Measurements from ENCODE around the gene SORBS1. TPM values are rescaled to one million over a fixed set of nuclear protein-coding genes. Genes with fewer than 3 reads are reported as not detected.

SORBS1 gene
- total RNA-seq, 8 experiments from 2014 or later = 2.0 to 105 (median 35.8) TPM

DNA sequence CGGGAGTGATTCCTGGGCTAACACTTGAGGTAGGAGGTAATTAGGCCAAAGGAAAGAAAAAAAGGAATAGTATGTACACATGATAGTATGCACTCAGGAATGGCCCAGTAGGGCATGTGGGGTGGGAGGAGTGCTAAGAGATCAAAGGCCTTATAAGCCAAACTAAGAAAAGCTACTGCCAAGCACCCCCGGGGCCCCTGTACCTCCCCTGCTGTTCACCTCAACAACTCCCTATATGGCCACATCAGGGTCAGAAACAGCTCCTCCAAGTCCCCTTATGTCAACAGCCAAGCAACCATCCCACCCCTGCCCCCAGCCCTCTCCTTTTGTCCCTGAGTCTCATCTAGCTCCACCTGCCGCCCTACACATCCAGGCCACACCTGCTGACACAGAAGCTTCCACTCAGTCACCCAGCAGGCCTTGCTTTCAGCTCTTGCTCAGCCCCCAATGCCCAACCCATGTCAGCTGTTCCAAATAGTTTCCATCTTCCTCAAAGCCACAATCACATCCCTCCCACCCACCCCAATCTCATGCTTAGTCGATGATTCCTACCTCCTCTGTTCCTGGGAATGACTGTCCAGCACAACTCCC, 80.2 kb downstream of the SORBS1 start:
- H3K27ac ChIP-seq = no peak overlapping the region
- WGBS, 10 experiments = 14 to 85% (median 75%) methylated on average over 1 to 2 of the region's 4 CpGs; no CpG with 5 or more reads in 5 of the 10 experiments
- H3K4me1 ChIP-seq (replicated peaks in 1 of 2) = peaks cover 0 to 4% of the 10 kb centered on the region in 2 donors
- ATAC-seq (replicated peaks in 6 of 8) = no peak
- no peak overlapping the region for H3K4me3 ChIP-seq
- in situ Hi-C loops (cut with MboI; ENCODE audit: low pct_unique_long_range_greater_than_20kb in 2 of 9, low sequenced_read_pairs in 9 of 9, unreplicated experiment in 9 of 9) = no loop called here

DNA sequence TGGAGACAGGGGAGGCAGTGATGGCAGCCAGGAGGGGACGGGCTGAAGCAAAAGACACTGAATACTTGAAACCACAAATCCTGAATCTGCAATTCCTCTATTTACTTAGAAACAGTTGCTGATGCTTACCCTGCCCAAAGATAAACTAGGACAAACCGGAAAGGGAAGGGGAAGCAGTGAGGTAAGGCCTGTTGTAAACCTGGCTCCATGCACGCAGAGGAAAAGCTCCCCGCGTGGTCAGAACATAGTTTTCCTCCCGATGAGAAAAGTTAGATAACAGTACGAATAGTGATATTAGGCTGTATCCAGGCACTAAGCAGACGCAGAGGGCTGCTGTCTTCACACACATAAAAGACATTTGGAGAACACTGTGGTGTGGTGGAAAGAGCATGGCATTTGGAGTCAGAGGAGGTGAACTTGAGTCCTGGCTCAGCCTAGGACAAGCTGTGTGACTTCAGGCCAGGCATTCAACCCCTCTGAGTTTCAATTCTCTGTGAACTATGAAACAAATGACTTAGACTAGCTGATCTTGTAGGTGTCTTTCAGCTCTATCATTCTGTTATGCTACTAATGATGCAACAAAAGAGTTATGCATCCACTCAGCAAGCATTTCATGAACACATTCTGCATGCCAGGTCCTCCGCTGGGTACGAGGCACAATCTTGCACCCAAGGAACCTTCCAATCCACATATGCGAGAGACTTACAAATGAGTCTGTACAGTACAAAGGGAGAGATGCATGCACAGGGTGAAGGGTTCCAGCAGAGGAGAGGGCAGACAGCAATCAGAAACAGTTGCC, 80.9 kb downstream of the SORBS1 start:
- Histone ChIP-seq H3K4me3 (no peak overlapping the region), H3K4me1 (replicated peaks in 1 of 2) (peaks cover 0 to 4% of the 10 kb centered on the region in 2 donors), H3K27ac (no peak overlapping the region)
- peak in 3 of 8 experiments; percentile 68 to 83 (median 69) for ATAC-seq (replicated peaks in 6 of 8)
- WGBS, 10 experiments = 21 to 93% (median 83%) methylated on average over 3 to 9 of the region's 11 CpGs; no CpG with 5 or more reads in 3 of the 10 experiments
- in situ Hi-C loops (cut with MboI; ENCODE audit: low pct_unique_long_range_greater_than_20kb in 2 of 9, low sequenced_read_pairs in 9 of 9, unreplicated experiment in 9 of 9) = no loop called here

DNA sequence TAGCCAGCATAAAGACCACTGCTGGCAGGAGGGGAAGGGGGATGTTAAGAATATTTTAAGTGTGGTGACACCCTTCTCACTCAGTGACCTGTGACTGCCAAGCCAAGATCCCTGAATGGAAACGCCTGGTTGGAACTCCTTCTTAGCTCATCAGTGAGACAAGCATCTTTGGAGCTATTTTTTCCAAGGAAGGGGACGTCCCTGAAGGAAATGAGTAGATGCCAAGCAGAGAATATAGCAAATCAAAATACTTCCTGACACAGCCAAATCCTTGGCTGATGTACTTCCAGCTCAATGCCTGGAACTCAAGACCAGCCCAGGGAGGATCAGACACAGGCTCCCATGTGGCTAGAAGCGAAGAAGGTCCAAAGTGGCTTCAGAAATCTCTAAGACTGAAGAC, 82.2 kb downstream of the SORBS1 start:
- ATAC-seq (replicated peaks in 6 of 8) = peak in 2 of 8 experiments; percentile 8 to 32
- H3K4me1 ChIP-seq (replicated peaks in 1 of 2) = peaks cover 0 to 4% of the 10 kb centered on the region in 2 donors
- H3K27ac ChIP-seq = no peak overlapping the region
- in situ Hi-C loops (cut with MboI; ENCODE audit: low pct_unique_long_range_greater_than_20kb in 2 of 9, low sequenced_read_pairs in 9 of 9, unreplicated experiment in 9 of 9) = no loop called here
- no peak overlapping the region for H3K4me3 ChIP-seq
- 0 to 93% (median 75%) methylated on average over 1 to 3 of the region's 3 CpGs; no CpG with 5 or more reads in 2 of the 10 experiments for WGBS, 10 experiments

DNA sequence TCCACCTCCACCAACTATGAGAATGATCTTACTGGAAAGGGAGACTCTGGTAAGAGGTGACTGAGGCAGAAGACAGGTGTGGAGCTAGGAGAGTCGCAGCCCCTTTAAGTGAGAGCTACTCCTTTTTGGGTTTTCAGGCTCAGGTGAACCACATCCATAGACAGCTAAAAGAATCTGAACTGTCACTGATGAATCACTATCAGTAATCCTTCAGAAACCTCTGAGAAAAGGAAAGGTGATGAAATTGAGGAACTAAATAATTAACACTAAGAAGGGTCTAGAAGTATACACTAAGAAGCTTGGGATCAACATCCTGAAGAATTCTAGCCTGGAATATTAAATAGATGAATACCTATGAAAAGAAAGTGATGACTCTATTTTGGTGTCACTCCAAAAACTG, 83.0 kb downstream of the SORBS1 start:
- Histone ChIP-seq H3K4me1 (replicated peaks in 1 of 2) (peaks cover 0 to 4% of the 10 kb centered on the region in 2 donors), H3K27ac (no peak overlapping the region), H3K4me3 (no peak overlapping the region)
- ATAC-seq (replicated peaks in 6 of 8) = no peak
- in situ Hi-C loops (cut with MboI; ENCODE audit: low pct_unique_long_range_greater_than_20kb in 2 of 9, low sequenced_read_pairs in 9 of 9, unreplicated experiment in 9 of 9) = no loop called here
- 83 to 100% (median 92%) methylated on average over 1 of the region's 1 CpG; no CpG with 5 or more reads in 6 of the 10 experiments for WGBS, 10 experiments

DNA sequence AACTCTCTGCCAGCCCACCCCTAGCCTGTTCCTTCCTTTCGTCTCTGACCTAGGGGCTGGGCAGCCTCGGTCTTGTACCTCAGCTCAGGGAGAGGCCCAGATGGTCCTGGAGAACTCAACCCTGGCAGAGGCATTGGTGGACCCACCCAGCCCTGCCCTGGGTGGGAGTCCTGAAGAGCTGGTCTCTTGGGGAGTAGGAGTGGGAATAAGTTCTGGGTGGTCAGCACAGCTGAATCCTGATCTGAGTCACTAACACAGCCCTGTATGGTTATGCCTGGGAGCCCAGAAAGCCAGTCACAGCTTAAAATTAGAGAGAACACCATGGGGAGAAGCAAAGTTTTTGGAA, 84.0 kb downstream of the SORBS1 start:
- Histone ChIP-seq H3K27ac (no peak overlapping the region), H3K4me3 (no peak overlapping the region), H3K4me1 (replicated peaks in 1 of 2) (peaks cover 0 to 4% of the 10 kb centered on the region in 2 donors)
- 0 to 90% (median 83%) methylated on average over 1 to 2 of the region's 2 CpGs; no CpG with 5 or more reads in 7 of the 10 experiments for WGBS, 10 experiments
- in situ Hi-C loops (cut with MboI; ENCODE audit: low pct_unique_long_range_greater_than_20kb in 2 of 9, low sequenced_read_pairs in 9 of 9, unreplicated experiment in 9 of 9) = no loop called here
- peak in 1 of 8 experiments; percentile 8 for ATAC-seq (replicated peaks in 6 of 8)

DNA sequence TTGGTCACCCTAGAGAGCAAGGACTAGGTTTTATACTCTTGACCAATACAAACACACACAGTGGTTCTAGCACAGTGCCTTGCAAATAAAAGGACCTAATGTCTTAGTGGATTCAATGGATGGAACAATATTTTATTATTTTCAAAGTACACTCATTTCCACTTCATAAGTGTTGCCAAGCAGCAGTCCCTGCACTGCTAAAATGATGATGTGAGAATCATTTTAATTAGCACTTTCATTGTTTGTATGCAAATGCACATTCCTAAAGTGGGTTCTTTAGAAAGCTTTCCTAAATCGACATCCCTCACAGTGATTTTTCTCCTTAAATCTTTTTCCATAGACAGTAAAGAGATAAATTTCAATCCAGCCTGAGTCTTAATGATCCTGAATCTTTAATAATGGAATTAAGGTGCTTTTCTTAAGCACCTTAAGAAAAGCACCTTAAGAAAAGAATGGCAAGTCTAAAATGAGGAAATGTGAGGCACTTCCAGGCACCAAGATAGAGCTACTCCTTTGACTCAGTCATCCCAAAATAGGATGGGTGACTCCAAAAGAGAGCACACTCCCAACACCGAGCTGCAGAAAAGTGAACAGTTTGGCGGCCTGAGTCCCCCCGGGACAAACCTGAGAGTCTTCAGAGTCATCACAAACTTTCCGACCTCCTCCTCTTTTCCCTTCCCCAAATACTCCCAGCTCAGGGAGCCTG, 84.5 kb downstream of the SORBS1 start:
- peak in 4 of 8 experiments; percentile 15 to 83 (median 66) for ATAC-seq (replicated peaks in 6 of 8)
- no peak overlapping the region for H3K4me3 ChIP-seq
- H3K4me1 ChIP-seq (replicated peaks in 1 of 2) = peaks cover 0 to 4% of the 10 kb centered on the region in 2 donors
- no peak overlapping the region for H3K27ac ChIP-seq
- 0 to 80% (median 14%) methylated on average over 1 to 3 of the region's 5 CpGs for WGBS, 10 experiments
- in situ Hi-C loops (cut with MboI; ENCODE audit: low pct_unique_long_range_greater_than_20kb in 2 of 9, low sequenced_read_pairs in 9 of 9, unreplicated experiment in 9 of 9) = no loop called here

DNA sequence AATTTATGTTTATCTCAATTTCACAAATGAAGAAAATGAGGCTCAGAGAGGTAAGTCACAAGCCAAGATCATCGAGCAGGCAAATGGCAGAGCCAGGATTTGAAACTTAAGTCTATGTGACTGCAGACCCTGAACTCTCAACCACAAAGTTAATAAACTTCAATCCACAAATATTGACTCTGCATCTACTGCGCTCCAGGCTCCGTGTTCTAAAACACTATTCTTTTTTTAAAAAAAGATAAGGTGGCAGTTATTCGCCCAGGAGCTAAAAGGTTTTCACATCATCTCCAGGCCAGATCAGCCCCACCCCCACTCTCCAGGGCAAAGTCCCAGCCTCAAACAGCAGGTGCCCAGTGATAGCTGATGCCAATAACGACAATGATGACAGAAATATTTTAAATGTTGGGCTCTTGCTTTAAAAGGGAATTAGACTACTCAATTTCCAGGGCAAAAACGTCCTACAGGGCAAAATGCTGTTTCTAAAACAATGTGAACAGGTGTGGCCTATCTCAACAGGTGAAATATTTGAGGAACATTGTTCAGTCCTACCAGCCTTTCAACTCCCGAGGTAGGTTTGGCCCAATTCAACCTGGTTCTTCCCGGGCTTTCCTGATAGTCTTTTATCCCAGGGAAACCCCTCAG, 85.2 kb downstream of the SORBS1 start:
- Histone ChIP-seq H3K4me3 (no peak overlapping the region), H3K27ac (no peak overlapping the region), H3K4me1 (replicated peaks in 1 of 2) (peaks cover 0 to 4% of the 10 kb centered on the region in 2 donors)
- in situ Hi-C loops (cut with MboI; ENCODE audit: low pct_unique_long_range_greater_than_20kb in 2 of 9, low sequenced_read_pairs in 9 of 9, unreplicated experiment in 9 of 9) = no loop called here
- WGBS, 10 experiments = 0 to 88% (median 63%) methylated on average over 1 to 8 of the region's 8 CpGs; no CpG with 5 or more reads in 1 of the 10 experiments
- ATAC-seq (replicated peaks in 6 of 8) = no peak

DNA sequence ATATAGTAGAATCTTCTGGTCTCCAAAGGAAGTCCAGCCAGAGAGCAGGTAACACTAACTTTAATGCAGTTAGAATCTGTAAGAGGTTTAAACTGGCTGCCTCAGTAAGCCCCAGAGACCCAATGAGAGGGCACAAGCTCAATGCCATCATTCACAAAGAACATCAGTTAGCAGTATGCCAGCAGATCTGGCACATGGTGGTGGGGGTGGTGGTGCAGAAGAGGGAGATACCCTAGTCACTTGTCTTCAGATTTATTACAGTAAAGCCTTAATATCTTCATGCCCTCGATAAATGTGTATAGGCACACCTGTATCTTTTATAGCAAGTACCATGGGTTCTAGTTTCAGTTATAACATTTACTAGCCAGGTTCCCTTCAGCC, 86.2 kb downstream of the SORBS1 start:
- Histone ChIP-seq H3K4me3 (no peak overlapping the region), H3K27ac (no peak overlapping the region), H3K4me1 (replicated peaks in 1 of 2) (peaks cover 0 to 4% of the 10 kb centered on the region in 2 donors)
- ATAC-seq (replicated peaks in 6 of 8) = no peak
- 0 to 100% (median 91%) methylated on average over 1 of the region's 1 CpG; no CpG with 5 or more reads in 5 of the 10 experiments for WGBS, 10 experiments
- in situ Hi-C loops (cut with MboI; ENCODE audit: low pct_unique_long_range_greater_than_20kb in 2 of 9, low sequenced_read_pairs in 9 of 9, unreplicated experiment in 9 of 9) = no loop called here

DNA sequence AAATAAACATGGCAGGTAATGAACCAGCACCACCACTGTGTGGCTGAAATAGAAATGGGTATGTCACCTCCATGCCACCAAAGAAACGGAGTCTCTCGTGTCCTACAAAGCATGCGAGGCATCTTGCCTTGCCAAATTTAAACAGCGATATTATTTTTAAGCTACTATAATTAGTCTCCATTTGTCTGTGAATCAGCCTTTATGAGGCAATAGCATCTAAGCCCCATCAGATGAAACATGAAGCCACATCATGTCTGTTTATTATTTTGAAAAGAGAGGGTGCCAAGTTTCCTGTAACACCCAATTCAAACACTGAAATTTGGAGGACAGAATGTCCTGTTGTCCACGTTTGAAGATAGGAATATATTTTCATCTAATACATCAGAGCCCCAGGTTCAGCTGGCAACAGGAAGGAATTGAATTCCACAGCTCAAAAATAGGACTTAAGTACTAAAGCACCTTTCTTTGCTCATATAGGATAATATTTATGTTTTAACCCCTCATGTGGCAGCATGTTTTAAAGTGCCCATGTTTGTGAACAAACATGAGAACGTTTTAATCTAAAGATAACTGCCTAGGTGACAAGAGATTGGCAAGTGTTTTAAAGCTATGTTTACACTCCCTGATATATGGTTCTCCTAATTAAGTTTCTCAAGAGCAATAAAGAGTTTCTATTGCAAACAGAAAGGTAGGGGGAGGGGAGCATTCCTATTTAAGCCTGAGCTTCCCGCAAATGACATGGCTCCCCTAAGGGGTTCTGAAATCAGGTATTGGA, 86.8 kb downstream of the SORBS1 start:
- 3 to 85% (median 61%) methylated on average over 2 to 7 of the region's 7 CpGs for WGBS, 10 experiments
- ATAC-seq (replicated peaks in 6 of 8) = peak in 1 of 8 experiments; percentile 48
- Histone ChIP-seq H3K27ac (no peak overlapping the region), H3K4me1 (replicated peaks in 1 of 2) (peaks cover 0 to 4% of the 10 kb centered on the region in 2 donors), H3K4me3 (no peak overlapping the region)
- in situ Hi-C loops (cut with MboI; ENCODE audit: low pct_unique_long_range_greater_than_20kb in 2 of 9, low sequenced_read_pairs in 9 of 9, unreplicated experiment in 9 of 9) = no loop called here

DNA sequence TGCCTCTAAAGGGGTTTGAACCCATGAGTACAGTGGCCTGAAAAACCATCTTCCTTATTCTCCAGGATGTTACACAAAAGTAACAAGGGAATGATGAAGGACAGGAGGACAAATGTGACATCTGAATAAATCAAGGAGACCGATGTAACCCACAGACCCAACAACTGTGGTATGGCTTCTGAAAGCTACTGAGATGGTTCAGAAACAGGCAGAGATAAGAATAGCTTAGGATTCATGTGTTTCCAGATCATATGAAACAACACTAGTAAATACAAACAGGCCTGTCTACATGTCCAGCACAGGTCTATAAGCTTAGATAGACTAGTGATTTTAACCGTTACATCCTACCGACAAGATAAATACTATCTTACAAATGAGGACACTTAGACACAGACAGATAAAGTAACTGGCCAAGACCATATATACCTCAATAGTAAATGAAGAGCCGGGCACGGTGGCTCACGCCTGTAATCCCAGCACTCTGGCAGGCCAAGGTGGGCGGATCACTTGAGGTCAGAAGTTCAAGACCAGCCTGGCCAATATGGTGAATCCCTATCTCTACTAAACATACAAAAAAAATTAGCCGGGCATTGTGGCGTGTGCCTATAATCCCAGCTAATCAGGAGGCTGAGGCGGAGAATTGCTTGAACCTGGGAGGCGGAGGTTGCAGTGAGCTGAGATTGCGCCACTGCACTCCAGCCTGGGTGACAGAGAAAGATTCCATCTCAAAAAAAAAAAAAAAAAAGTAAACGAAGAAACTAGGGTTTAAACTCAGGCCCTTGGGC, 88.7 kb downstream of the SORBS1 start:
- whole genome bisulfite sequencing, 10 experiments = 73 to 100% (median 94%) methylated on average over 1 to 11 of the region's 13 CpGs; no CpG with 5 or more reads in 1 of the 10 experiments
- no peak overlapping the region for H3K4me3 ChIP-seq
- no peak for ATAC-seq (replicated peaks in 6 of 8)
- H3K27ac ChIP-seq = no peak overlapping the region
- peaks cover 1 to 4% of the 10 kb centered on the region in 2 donors for H3K4me1 ChIP-seq (replicated peaks in 1 of 2)
- in situ Hi-C loops (cut with MboI; ENCODE audit: low pct_unique_long_range_greater_than_20kb in 2 of 9, low sequenced_read_pairs in 9 of 9, unreplicated experiment in 9 of 9) = no loop called here

DNA sequence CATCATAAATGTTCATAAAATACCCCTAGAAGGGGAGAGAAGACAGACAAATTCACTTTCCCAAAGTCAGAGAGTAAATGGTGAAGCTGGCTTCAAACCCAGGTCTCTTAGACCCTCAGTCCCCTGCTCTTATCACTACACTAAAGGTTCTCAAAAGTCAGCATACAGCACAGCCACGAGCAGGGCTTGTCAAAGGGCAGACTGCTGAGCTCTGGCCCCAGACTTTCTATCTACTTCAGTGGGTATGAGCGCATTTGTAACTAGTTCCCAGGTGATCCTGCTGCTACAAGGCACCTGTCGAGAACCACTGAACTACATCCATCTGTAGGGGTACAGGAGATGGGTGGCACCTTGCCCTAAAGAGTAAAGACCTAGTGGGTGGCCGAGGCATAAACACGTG, 91.5 kb downstream of the SORBS1 start:
- in situ Hi-C loops (cut with MboI; ENCODE audit: low pct_unique_long_range_greater_than_20kb in 2 of 9, low sequenced_read_pairs in 9 of 9, unreplicated experiment in 9 of 9) = no loop called here
- 36 to 100% (median 80%) methylated on average over 1 to 5 of the region's 5 CpGs; no CpG with 5 or more reads in 3 of the 10 experiments for WGBS, 10 experiments
- Histone ChIP-seq H3K4me3 (no peak overlapping the region), H3K4me1 (replicated peaks in 1 of 2) (peaks cover 0 to 3% of the 10 kb centered on the region in 2 donors), H3K27ac (no peak overlapping the region)
- no peak for ATAC-seq (replicated peaks in 6 of 8)
